B cell (primary cell): Measurements from ENCODE around the gene PRDX2.

Experiments
- EZH2 ChIP-seq: IDR thresholded peaks from 2 replicates; pipeline ENCODE4 v1.6.1; 2012; ENCODE audit warnings: borderline replicate concordance, low read depth, mild to moderate bottlenecking, moderate library complexity, low read length; ENCODE audit not compliant: insufficient read depth, poor library complexity, severe bottlenecking
- TF ChIP-seq, protein P1 (sequence below): fragments of 200-600 bp; IDR thresholded peaks from one replicate; pipeline ENCODE4 v1.8.0; 2022; ENCODE audit warnings: antibody characterized with exemption, mild to moderate bottlenecking

DNA sequence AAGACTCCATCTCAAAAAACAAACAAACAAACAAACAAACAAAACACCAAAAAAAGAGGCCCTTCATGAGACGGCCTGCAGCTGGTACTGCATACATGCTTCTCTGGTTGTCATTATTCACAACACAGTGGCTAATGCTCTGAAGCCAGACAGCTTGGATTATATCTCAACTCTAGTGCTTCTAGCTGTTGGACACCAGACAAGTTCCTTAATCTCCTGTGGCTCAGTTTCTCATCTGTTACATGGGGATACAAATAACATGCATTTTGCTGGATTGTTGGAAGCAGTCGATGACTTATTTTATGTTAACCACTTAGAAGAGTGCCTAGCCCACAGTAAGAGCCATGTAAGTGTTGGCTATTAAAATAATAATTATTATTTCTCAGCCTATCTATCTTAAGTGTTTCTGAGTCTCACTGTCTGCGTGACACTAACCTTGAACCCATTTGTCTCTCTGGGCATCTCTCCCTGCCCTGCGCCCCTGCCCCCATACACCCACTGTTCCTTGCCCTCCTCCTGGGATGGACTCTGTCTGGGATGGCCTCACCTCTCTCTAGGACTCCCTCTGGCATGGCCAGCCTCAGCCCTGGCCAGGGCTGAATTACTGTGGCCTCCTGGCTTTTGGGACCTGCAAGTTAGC, 13.4 kb downstream of the PRDX2 start:
- TF ChIP-seq, protein P1, sequence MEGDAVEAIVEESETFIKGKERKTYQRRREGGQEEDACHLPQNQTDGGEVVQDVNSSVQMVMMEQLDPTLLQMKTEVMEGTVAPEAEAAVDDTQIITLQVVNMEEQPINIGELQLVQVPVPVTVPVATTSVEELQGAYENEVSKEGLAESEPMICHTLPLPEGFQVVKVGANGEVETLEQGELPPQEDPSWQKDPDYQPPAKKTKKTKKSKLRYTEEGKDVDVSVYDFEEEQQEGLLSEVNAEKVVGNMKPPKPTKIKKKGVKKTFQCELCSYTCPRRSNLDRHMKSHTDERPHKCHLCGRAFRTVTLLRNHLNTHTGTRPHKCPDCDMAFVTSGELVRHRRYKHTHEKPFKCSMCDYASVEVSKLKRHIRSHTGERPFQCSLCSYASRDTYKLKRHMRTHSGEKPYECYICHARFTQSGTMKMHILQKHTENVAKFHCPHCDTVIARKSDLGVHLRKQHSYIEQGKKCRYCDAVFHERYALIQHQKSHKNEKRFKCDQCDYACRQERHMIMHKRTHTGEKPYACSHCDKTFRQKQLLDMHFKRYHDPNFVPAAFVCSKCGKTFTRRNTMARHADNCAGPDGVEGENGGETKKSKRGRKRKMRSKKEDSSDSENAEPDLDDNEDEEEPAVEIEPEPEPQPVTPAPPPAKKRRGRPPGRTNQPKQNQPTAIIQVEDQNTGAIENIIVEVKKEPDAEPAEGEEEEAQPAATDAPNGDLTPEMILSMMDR = no peak
- no peak for TF ChIP-seq EZH2
